ENCODE results near the gene GCSH. TPM values are rescaled to one million over a fixed set of nuclear protein-coding genes. Genes with fewer than 3 reads are reported as not detected.
"Not testable (repeated sequence)": the region's sequence is repeated elsewhere in the genome, so short reads cannot be mapped to it uniquely, and the experiment has no call there.

GCSH gene
- total RNA-seq, 2 experiments from 2014 or later = 11.7 to 42.5 TPM

- H3K4me1 ChIP-seq (ENCODE audit: insufficient read depth, low read length, poor library complexity, severe bottlenecking) = no peaks in the 10 kb centered on the region
- DNase-seq (ENCODE audit: low spot score) = no peak
- no peaks in the 10 kb centered on the region for H3K9me3 ChIP-seq (ENCODE audit: low read length)
- H3K79me2 ChIP-seq (ENCODE audit: insufficient read depth, low read depth, low read length) = no peaks in the 10 kb centered on the region
- H3K36me3 ChIP-seq (ENCODE audit: insufficient read depth, low read length) = no peaks in the 10 kb centered on the region
- H3K4me3 ChIP-seq (ENCODE audit: low read depth, low read length, poor library complexity, severe bottlenecking) = no peak overlapping the region
- intact Hi-C loops (cut with micrococcal nuclease; ENCODE audit: unreplicated experiment) = no loop called here
- no peak overlapping the region for H3K27ac ChIP-seq (ENCODE audit: low read depth, low read length, poor library complexity, severe bottlenecking)
- ChIA-PET CTCF (ENCODE audit: unreplicated experiment) (no interaction called here), POLR2A (no interaction called here)
- no peak overlapping the region for H2AFZ ChIP-seq (ENCODE audit: low read length)
- no peaks in the 10 kb centered on the region for H4K20me1 ChIP-seq (ENCODE audit: insufficient read depth, low read length)
- TF ChIP-seq EZH2phosphoT487 (IDR thresholded peaks at IDR 0.05; ENCODE audit: borderline replicate concordance, low read depth, low read length) = no peak
- TF ChIP-seq, protein P1, sequence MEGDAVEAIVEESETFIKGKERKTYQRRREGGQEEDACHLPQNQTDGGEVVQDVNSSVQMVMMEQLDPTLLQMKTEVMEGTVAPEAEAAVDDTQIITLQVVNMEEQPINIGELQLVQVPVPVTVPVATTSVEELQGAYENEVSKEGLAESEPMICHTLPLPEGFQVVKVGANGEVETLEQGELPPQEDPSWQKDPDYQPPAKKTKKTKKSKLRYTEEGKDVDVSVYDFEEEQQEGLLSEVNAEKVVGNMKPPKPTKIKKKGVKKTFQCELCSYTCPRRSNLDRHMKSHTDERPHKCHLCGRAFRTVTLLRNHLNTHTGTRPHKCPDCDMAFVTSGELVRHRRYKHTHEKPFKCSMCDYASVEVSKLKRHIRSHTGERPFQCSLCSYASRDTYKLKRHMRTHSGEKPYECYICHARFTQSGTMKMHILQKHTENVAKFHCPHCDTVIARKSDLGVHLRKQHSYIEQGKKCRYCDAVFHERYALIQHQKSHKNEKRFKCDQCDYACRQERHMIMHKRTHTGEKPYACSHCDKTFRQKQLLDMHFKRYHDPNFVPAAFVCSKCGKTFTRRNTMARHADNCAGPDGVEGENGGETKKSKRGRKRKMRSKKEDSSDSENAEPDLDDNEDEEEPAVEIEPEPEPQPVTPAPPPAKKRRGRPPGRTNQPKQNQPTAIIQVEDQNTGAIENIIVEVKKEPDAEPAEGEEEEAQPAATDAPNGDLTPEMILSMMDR (conservative IDR thresholded peaks at IDR 0.05; ENCODE audit: low read length) = no peak
- BruUV-seq (replicated peaks) = no TSS peak
- H3K4me2 ChIP-seq (ENCODE audit: low read length) = no peak overlapping the region
- no peaks in the 10 kb centered on the region for H3K9me2 ChIP-seq (ENCODE audit: insufficient read depth, low read length)
These were observed 16.3 kb upstream of the GCSH start for GRCh38 chr16:81112453-81112852.

DNA sequence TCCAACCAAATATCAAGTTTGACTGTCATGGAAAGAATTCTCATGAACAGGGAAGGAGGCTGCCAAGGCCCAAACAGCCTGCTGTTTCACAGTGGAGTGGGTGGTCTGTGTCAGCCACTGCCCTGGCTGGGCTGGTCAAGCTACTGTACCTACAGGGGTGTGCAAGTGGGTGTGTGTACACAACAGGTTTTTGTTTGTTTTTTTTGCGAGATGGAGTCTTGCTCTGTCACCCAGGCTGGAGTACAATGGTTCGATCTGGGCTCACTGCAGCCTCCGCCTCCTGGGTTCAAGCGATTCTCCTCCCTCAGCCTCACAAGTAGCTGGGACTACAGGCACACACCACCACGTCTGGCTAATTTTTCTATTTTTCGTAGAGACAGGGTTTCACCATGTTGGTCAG, 13.1 kb upstream of the GCSH start:
- DNase-seq (ENCODE audit: low spot score); CTCF ChIA-PET (ENCODE audit: unreplicated experiment); intact Hi-C loops (cut with micrococcal nuclease; ENCODE audit: unreplicated experiment); H3K4me1 ChIP-seq (ENCODE audit: insufficient read depth, low read length, poor library complexity, severe bottlenecking); H3K79me2 ChIP-seq (ENCODE audit: insufficient read depth, low read depth, low read length); H3K4me2 ChIP-seq (ENCODE audit: low read length); H3K36me3 ChIP-seq (ENCODE audit: insufficient read depth, low read length); H2AFZ ChIP-seq (ENCODE audit: low read length); BruUV-seq (replicated peaks); H3K27ac ChIP-seq (ENCODE audit: low read depth, low read length, poor library complexity, severe bottlenecking); H3K9me3 ChIP-seq (ENCODE audit: low read length); H3K4me3 ChIP-seq (ENCODE audit: low read depth, low read length, poor library complexity, severe bottlenecking); POLR2A ChIA-PET; H3K9me2 ChIP-seq (ENCODE audit: insufficient read depth, low read length); H4K20me1 ChIP-seq (ENCODE audit: insufficient read depth, low read length): not testable (repeated sequence)

DNA sequence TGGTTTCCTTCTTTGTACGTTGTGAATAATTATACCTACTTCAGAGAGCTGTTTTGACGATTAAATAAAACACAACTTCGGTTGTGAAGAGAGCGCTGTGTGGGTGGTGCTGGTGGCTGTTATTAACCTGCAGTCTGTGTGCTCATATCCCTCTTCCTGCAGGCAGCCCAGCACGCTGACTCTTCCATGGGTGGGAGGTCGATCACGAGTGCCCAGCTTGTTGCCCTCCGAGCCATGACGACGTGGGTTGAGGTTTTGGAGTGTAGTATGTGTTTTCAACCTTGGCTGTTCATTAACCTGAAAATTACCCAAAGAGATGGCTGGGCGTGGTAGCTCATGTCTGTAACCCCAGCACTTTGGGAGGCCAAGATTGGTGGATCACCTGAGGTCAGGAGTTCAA, 11.3 kb upstream of the GCSH start:
- no peak overlapping the region for H3K4me2 ChIP-seq (ENCODE audit: low read length)
- ChIA-PET CTCF (ENCODE audit: unreplicated experiment) (interaction anchor here (0.5 to 0.6 kb wide), 2 partner anchors 9 to 60 kb away, joined by 3 read pairs; no protein-coding TSS in a partner anchor), POLR2A (no interaction called here)
- H4K20me1 ChIP-seq (ENCODE audit: insufficient read depth, low read length) = no peaks in the 10 kb centered on the region
- DNase-seq (ENCODE audit: low spot score) = no peak
- no peaks in the 10 kb centered on the region for H3K9me2 ChIP-seq (ENCODE audit: insufficient read depth, low read length)
- no peak overlapping the region for H3K27ac ChIP-seq (ENCODE audit: low read depth, low read length, poor library complexity, severe bottlenecking)
- H2AFZ ChIP-seq (ENCODE audit: low read length) = no peak overlapping the region
- H3K36me3 ChIP-seq (ENCODE audit: insufficient read depth, low read length) = no peaks in the 10 kb centered on the region
- H3K79me2 ChIP-seq (ENCODE audit: insufficient read depth, low read depth, low read length) = no peaks in the 10 kb centered on the region
- BruUV-seq (replicated peaks) = no TSS peak
- H3K4me3 ChIP-seq (ENCODE audit: low read depth, low read length, poor library complexity, severe bottlenecking) = no peak overlapping the region
- intact Hi-C loops (cut with micrococcal nuclease; ENCODE audit: unreplicated experiment) = no loop called here
- H3K9me3 ChIP-seq (ENCODE audit: low read length) = no peaks in the 10 kb centered on the region
- TF ChIP-seq, protein P1 (conservative IDR thresholded peaks at IDR 0.05; ENCODE audit: low read length) = no peak
- TF ChIP-seq EZH2phosphoT487 (IDR thresholded peaks at IDR 0.05; ENCODE audit: borderline replicate concordance, low read depth, low read length) = no peak
- H3K4me1 ChIP-seq (ENCODE audit: insufficient read depth, low read length, poor library complexity, severe bottlenecking) = no peaks in the 10 kb centered on the region
